CD4-positive, alpha-beta T cell treated with Interferon gamma for 1 hour (primary cell): ENCODE measurements around the gene ASB13.

Experiments
- DNase-seq: peaks from one replicate; pipeline ENCODE4 v3.0.0-alpha.2; 2020

Gene ASB13

DNA sequence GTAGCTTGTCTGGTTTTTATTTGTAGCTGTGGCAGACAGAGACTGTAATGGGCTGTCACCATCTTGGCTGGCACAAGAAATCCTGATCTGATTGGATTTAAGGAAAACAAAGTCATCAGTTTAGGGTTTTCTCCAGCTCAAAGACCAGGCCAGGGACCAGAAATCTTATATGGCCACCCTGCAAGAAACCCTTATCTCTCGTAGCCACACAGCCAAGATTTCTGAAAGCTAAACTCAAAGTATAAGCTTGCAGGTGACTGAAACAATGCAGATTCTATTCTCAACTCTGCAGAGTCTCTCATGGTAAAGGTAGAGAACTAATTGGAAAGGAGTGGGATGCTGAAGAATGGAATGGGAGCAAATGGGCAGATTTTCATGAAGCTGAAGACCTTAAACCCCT is 3.2 kb upstream of the ASB13 start:
- DNase-seq, result no peak

DNA sequence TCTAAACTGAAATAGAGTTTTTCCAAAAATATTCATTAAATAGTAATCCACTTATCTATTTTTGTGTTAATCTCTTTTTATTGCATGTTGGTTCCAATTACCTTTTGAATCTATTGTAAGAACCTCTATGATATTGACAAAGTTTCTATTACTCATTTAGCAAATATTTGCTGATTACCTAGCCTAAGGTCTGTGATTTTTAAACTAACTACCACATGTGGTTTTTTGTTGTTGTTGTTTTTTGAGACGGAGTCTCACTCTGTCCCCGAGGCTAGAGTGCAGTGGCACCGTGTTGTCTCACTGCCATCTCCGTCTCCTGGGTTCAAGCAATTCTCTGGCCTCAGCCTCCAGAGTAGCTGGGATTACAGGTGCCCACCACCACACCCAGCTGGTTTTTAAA is 2.0 kb upstream of the ASB13 start:
- DNase-seq, result no peak

- no peak for DNase-seq
Observed at GRCh38 chr10:5666841-5667630, 641 bp upstream of the ASB13 start.

DNA sequence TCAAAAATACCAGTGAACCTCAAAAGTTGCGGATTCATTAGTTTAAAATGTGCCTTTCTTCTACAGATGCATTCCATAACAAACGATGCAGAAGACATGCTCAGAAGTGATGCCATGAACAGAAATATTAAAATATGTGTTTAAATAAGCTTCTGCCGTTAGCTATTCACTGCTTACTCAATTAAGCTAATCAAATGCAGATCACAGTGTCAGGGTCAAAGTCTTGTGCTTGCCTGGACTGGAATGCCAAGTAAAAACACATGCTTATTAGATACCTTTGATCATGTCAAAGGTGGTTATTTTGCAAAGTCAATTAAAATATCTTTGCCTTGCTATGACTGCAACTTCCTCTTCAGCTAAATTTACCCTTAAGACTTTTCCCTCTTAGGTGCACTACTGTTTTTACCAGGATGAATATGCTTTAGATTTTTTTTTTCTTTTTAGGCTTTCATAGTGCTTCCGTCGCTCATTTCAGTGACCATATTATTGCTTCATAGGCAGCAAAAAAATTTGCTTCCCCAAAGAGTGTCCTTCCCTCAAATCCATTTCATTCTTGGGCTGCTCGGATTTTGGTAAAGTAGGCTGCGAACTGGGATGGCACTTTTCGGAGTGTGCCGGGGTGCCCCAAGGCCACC is 905 bp downstream of the ASB13 start:
- no peak for DNase-seq

GRCh38 chr10:5663692-5664427 is 2.5 kb downstream of the ASB13 start:
- DNase-seq, result no peak

- no peak for DNase-seq
Observed at GRCh38 chr10:5662708-5663579, 3.5 kb downstream of the ASB13 start.

DNA sequence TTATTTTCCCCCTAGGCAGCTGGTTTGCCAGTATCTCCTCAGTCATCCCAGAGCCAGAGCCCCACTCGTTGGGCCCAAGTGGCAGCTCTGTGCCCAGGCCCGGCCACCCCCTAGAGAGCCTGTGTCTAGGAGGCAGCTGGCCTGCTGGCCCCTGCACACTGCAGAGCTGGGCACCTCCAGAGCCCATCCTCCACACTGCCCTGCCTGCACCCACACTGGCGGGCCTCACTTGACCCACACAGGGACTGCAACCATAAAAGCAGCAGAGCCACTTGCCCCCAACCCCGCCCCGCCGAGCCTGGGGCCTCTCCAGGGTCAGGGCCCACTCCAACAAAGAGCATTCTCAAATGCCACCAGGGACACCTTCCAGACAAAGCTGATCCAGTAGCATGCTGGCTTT is 5.4 kb downstream of the ASB13 start:
- no peak for DNase-seq

DNA sequence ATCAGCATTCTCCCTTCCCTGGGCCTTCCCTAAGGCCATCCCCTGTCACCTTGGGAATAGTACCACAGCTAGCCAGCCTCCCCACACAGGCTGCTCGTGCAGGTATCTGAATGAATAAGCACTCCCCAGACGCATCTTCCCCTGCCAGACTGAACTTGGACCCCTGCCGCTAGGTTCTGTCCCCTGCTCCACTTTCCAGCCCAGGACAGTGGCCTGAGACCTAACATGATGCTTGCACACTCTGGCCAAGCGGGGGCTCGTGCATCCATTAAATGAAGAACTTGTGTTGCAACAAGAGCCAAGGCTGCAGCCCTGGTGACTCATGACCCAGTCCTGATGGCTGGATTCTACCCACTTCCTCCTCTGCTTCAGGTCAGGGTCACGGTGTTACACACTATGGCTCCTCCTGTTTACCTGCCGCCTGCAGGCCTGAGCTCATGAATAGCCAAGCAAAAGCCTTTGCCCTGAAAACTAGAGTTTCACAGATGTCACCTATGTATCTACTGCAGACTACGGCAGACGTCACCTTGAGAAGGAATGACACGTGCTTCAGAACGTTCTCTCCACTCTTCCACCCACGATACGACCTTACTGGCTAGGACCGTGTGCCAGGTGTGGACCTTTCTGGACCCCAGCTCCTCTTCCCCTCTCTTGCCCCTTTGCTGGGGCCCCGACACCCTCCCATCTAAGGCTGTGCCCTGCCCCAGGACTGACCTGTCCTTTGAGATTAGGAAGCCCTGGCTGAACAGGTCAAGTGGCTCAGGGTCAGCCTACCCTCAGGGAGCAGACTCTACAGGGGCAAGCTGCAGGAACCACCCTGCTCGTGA is 6.5 kb downstream of the ASB13 start:
- peak; percentile 44 for DNase-seq

GRCh38 chr10:5658871-5659618 is 7.3 kb downstream of the ASB13 start:
- no peak for DNase-seq

DNA sequence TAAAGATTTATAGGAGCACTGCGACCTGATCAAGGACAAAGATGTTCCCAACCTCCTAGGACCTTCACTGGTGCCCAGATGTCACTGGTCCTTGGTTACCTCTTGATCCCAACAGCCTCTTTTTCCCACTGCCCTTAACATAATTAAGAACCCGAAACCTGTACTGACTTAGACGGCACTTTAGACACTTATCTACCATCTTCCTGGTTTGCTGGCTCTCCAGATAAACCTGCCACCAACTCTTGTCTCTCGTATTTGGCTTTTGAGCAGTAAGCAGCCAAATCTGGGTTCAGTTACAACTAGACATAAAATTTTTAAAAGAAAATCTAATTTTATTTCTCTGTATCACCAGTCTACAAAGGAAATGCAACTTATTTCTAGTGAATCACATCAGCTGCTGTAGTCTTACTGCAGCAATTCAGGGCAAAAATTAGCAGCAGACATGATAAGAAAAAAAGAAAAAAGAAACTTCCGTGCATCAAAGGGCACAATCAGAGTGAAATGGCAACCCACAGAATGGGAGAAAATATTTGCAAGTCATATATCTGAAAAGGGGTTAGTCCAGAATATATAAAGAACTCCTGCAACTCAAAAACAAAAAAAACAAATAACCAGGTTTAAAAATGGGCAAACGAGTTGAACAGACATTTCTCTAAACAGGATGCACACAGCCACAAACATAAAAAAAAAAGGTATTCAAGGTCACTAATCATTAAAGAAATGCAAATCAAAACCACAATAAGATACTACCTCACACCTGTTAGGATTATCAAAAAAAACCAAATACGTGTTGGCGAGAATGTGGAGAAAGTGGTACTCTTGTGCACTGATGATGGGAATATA is 9.4 kb downstream of the ASB13 start:
- no peak for DNase-seq

GRCh38 chr10:5655121-5655520 is 11.3 kb downstream of the ASB13 start:
- DNase-seq, result no peak

DNA sequence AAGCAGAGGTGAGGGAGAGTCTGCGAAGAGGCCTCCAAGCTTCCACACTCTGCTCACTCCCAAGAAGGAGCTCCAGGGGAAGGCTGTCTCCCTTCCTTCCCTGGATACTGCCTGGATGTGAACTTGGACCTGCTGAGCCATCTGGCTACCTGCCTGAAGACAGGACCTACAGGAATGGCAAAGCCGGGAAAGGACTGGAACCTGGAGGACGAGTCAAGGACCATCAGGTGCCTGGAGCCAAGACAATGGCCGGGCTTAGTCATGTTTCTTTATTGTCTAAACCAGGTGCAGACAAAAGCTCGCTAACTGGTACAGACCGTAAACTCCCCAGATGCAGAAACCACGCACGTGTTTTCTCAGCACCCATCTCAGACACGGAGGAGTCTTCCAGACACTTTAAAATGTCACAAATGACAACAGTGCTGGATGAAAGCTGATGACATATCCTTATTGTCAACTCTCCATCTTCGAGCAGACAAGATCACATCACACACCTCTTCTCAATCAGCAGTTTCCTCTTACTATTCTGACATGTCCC is 12.1 kb downstream of the ASB13 start:
- no peak for DNase-seq

- DNase-seq, result no peak
Observed at GRCh38 chr10:5652746-5653145, 13.6 kb downstream of the ASB13 start.

GRCh38 chr10:5651388-5651764 is 15.0 kb downstream of the ASB13 start:
- no peak for DNase-seq

DNA sequence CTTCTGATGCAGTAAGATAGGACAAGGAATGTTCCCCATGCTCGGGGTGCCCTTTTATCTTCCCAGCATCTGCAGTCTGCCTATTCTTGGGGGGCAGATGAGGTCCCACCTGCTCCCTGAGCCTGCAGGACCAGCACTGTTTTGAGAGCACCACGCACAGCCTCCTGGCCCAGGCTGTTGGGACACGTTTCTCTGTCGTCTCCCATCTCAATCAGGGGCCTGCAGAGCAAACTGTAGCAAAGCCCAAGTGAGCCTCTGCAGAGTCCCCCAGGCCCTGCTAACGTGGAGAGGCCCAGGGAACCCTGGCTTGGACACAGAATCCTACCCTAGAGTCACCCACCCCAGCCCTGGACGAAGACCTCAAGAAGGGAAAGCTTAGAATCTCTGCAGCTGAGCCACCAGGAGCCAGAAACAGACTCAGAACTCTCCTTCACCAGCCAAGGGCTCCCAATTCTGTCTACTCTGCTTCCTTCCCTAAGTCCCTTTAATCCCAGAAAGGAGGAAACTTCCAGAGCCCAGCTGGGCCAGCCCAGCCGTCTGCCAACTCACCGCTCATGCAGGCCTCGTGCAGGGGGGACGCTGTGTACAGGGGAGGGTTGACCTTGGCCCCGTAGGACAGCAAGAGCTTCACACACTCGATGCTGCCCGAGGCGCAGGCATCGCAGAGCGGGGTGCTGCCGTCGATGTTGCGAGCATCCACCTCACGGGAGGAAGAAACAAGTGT is 15.6 kb downstream of the ASB13 start:
- no peak for DNase-seq

GRCh38 chr10:5649746-5650145 is 16.6 kb downstream of the ASB13 start:
- DNase-seq, result no peak

GRCh38 chr10:5648494-5649457 is 17.6 kb downstream of the ASB13 start:
- DNase-seq, result no peak
